H1 (cell line): Measurements from ENCODE around the gene NEU4. TPM values are rescaled to one million over a fixed set of nuclear protein-coding genes. Genes with fewer than 3 reads are reported as not detected.

ENCODE experiments used
- CTCF ChIA-PET: fragments of 300-600 bp; sonication (Branson Sonifier 250); formaldehyde crosslinking; loops from one replicate; lab custom pipeline; 2021; ENCODE audit not compliant: partially characterized antibody; lab: Charles Lee
- POLR2A ChIA-PET: fragments of 300-600 bp; sonication (Branson Sonifier 250); formaldehyde crosslinking; loops from one replicate; lab custom pipeline; 2021; ENCODE audit warnings: inconsistent platforms; ENCODE audit not compliant: partially characterized antibody; lab: Charles Lee
- DNase-seq, 2 experiments: peaks; one replicate each; pipeline versions ENCODE4 v3.0.0 to v3.0.0-alpha.2; 2010 to 2022; ENCODE audit warnings: low spot score in 2 of 2, low read depth in 1 of 2, mixed read lengths in 1 of 2
- FAIRE-seq: peaks from 2 replicates; lab custom pipeline; 2011; peaks lifted over from hg19 to GRCh38; lab: Jason Lieb, UNC
- H2AFZ ChIP-seq: 2 replicates; pipeline ENCODE4 v1.8.1; 2012; ENCODE audit warnings: low read length, inconsistent platforms
- H2AK5ac ChIP-seq: 2 replicates; pipeline ENCODE4 v1.6.1; 2013; ENCODE audit warnings: low read depth, low read length
- H2BK120ac ChIP-seq: replicated peaks from 2 replicates; pipeline ENCODE3; 2013; ENCODE audit warnings: low read depth, low read length, inconsistent platforms
- H2BK12ac ChIP-seq: 2 replicates; pipeline ENCODE4 v1.6.1; 2013; ENCODE audit warnings: low read depth, low read length
- H2BK15ac ChIP-seq: 2 replicates; pipeline ENCODE4 v1.6.1; 2013; ENCODE audit warnings: low read length
- H2BK20ac ChIP-seq: 2 replicates; pipeline ENCODE4 v1.6.1; 2013; ENCODE audit warnings: low read length
- H2BK5ac ChIP-seq: 2 replicates; pipeline ENCODE4 v1.6.1; 2013; ENCODE audit warnings: low read depth, low read length
- H3K14ac ChIP-seq: 2 replicates; pipeline ENCODE4 v1.6.1; 2013; ENCODE audit warnings: inconsistent platforms; ENCODE audit not compliant: insufficient read length
- H3K18ac ChIP-seq: 2 replicates; pipeline ENCODE4 v1.6.1; 2013; ENCODE audit warnings: low read length; ENCODE audit errors: extremely low read depth
- H3K23ac ChIP-seq: 2 replicates; pipeline ENCODE4 v1.6.1; 2013; ENCODE audit warnings: inconsistent platforms; ENCODE audit not compliant: insufficient read length
- H3K23me2 ChIP-seq: 2 replicates; pipeline ENCODE4 v1.6.1; 2013; ENCODE audit warnings: low read depth, low read length
- H3K27ac ChIP-seq: 2 replicates; pipeline ENCODE4 v1.6.1; 2011; ENCODE audit warnings: low read depth, low read length, inconsistent platforms
- H3K27me3 ChIP-seq, 4 experiments: replicated peaks in 1 of 4; 1 replicate in 1 of 4; 2 replicates in 3 of 4; pipeline versions ENCODE4 v1.6.1 to v1.8.1; 2011 to 2013; ENCODE audit warnings: low read length in 3 of 4, mild to moderate bottlenecking in 3 of 4, inconsistent platforms in 2 of 4, mixed read lengths in 2 of 4, moderate library complexity in 1 of 4; ENCODE audit not compliant: control insufficient read depth in 3 of 4, insufficient read depth in 3 of 4; ENCODE audit errors: extremely low read depth in 1 of 4
- H3K36me3 ChIP-seq, 4 experiments: 2 replicates each; pipeline versions ENCODE4 v1.6.1 to v1.8.1; 2011 to 2013; ENCODE audit warnings: mild to moderate bottlenecking in 4 of 4, low read length in 3 of 4, moderate library complexity in 2 of 4, control low read depth in 1 of 4, inconsistent platforms in 1 of 4; ENCODE audit not compliant: insufficient read depth in 4 of 4, control insufficient read depth in 2 of 4
- H3K4ac ChIP-seq: replicated peaks from 2 replicates; pipeline ENCODE3; 2013; ENCODE audit warnings: low read length, low read depth, mixed read lengths, inconsistent platforms; ENCODE audit not compliant: insufficient read length
- H3K4me1 ChIP-seq, 4 experiments: replicated peaks in 1 of 4; 1 replicate in 1 of 4; 2 replicates in 3 of 4; pipeline versions ENCODE4 v1.6.1 to v1.8.1; 2011 to 2013; ENCODE audit warnings: low read length in 3 of 4, inconsistent platforms in 2 of 4, mixed read lengths in 1 of 4; ENCODE audit not compliant: insufficient read depth in 4 of 4, control insufficient read depth in 3 of 4
- H3K4me2 ChIP-seq, 2 experiments: 2 replicates each; pipeline versions ENCODE4 v1.6.1 to v1.8.1; 2011 to 2013; ENCODE audit warnings: low read depth in 2 of 2, low read length in 2 of 2, control low read depth in 1 of 2, inconsistent platforms in 1 of 2, mild to moderate bottlenecking in 1 of 2; ENCODE audit not compliant: insufficient read depth in 1 of 2
- H3K4me3 ChIP-seq, 4 experiments: fragments of 200-600, 300-600 bp in 1 of 4; sonication (generic), shearing (Covaris generic), sonication (Bioruptor Twin) in 1 of 4; 2 replicates each; pipeline versions ENCODE4 v1.5.1 to v1.8.1; 2011 to 2016; ENCODE audit warnings: low read length in 4 of 4, low read depth in 3 of 4, control low read depth in 2 of 4, inconsistent platforms in 2 of 4, mild to moderate bottlenecking in 2 of 4, mixed read lengths in 1 of 4, moderate library complexity in 1 of 4; ENCODE audit not compliant: insufficient read depth in 2 of 4; ENCODE audit errors: extremely low read depth in 1 of 4
- H3K56ac ChIP-seq: replicated peaks from 2 replicates; pipeline ENCODE3; 2013; ENCODE audit warnings: low read depth, mild to moderate bottlenecking, mixed read lengths, low read length, inconsistent platforms; ENCODE audit not compliant: insufficient read length
- H3K79me1 ChIP-seq: 2 replicates; pipeline ENCODE4 v1.6.1; 2013; ENCODE audit warnings: low read depth, low read length, control low read depth
- H3K79me2 ChIP-seq, 2 experiments: 2 replicates each; pipeline versions ENCODE4 v1.6.1 to v1.8.1; 2012 to 2013; ENCODE audit warnings: low read length in 2 of 2, mild to moderate bottlenecking in 2 of 2, inconsistent platforms in 1 of 2; ENCODE audit not compliant: insufficient read depth in 2 of 2, control insufficient read depth in 1 of 2
- H3K9ac ChIP-seq, 4 experiments: replicated peaks in 1 of 4; 1 replicate in 1 of 4; 2 replicates in 3 of 4; pipeline versions ENCODE4 v1.6.1 to v1.8.1; 2011 to 2013; ENCODE audit warnings: low read depth in 3 of 4, low read length in 3 of 4, control low read depth in 2 of 4, mild to moderate bottlenecking in 2 of 4, moderate library complexity in 2 of 4, inconsistent platforms in 1 of 4; ENCODE audit errors: extremely low read depth in 1 of 4
- H3K9me3 ChIP-seq, 2 experiments: 2 replicates each; pipeline versions ENCODE4 v1.6.1 to v1.8.1; 2012 to 2013; ENCODE audit warnings: mild to moderate bottlenecking in 2 of 2, moderate library complexity in 2 of 2, control low read depth in 1 of 2, inconsistent platforms in 1 of 2, low read depth in 1 of 2, low read length in 1 of 2, mixed read lengths in 1 of 2; ENCODE audit not compliant: insufficient read depth in 2 of 2
- H4K20me1 ChIP-seq, 2 experiments: replicated peaks in 1 of 2; 2 replicates each; pipeline versions ENCODE3 to v1.8.1; 2011 to 2013; ENCODE audit warnings: inconsistent platforms in 2 of 2, low read length in 2 of 2, mild to moderate bottlenecking in 1 of 2; ENCODE audit not compliant: insufficient read depth in 2 of 2, control insufficient read depth in 1 of 2
- H4K5ac ChIP-seq: 2 replicates; pipeline ENCODE4 v1.6.1; 2013; ENCODE audit warnings: low read length, low read depth, mixed read lengths, inconsistent platforms; ENCODE audit not compliant: insufficient read length
- H4K8ac ChIP-seq: 2 replicates; pipeline ENCODE4 v1.8.0; 2013; ENCODE audit warnings: mild to moderate bottlenecking, moderate library complexity, low read length, inconsistent platforms; ENCODE audit not compliant: insufficient read depth; ENCODE audit errors: extremely low read depth
- H4K91ac ChIP-seq: replicated peaks from 2 replicates; pipeline ENCODE3; 2013; ENCODE audit warnings: low read length, mixed read lengths, inconsistent platforms; ENCODE audit not compliant: insufficient read length
- CBX8 ChIP-seq: fragments of 300-800, 300-1000 bp; sonication (generic); IDR thresholded peaks from 2 replicates; pipeline ENCODE4 v1.7.1; 2016; ENCODE audit warnings: low read depth, low read length, borderline replicate concordance
- CTBP2 ChIP-seq: IDR thresholded peaks from 2 replicates; pipeline ENCODE4 v1.7.0; 2011; ENCODE audit warnings: borderline replicate concordance, mild to moderate bottlenecking, moderate library complexity, mixed read lengths, low read length; ENCODE audit not compliant: insufficient read depth, insufficient read length
- HDAC2 ChIP-seq, 2 experiments: fragments of 300-600 bp in 1 of 2; sonication (generic) in 1 of 2; IDR thresholded peaks; 2 replicates each; pipeline ENCODE4 v1.6.1; 2011 to 2012; ENCODE audit warnings: low read depth in 2 of 2, low read length in 2 of 2, mild to moderate bottlenecking in 2 of 2, moderate library complexity in 2 of 2, borderline replicate concordance in 1 of 2, inconsistent platforms in 1 of 2
- SIX5 ChIP-seq: IDR thresholded peaks from 2 replicates; pipeline ENCODE4 v1.6.1; 2011; ENCODE audit warnings: mild to moderate bottlenecking, low read depth, low read length
- WGBS, 2 experiments: shearing (Covaris generic) in 1 of 2; methylation state at CpG; one replicate each; pipeline versions ENCODE4 v1.1.6 to v1.1.7; 2013 to 2015; ENCODE audit warnings: low lambda C conversion rate in 2 of 2, mixed read lengths in 2 of 2, inconsistent platforms in 1 of 2, low coverage in 1 of 2, missing lambda C conversion rate in 1 of 2; ENCODE audit not compliant: insufficient replicate concordance in 2 of 2, insufficient coverage in 1 of 2, insufficient read length in 1 of 2; ENCODE audit errors: extremely low coverage in 1 of 2, missing lambda C conversion rate in 1 of 2; 5-methylcytosine and 5-hydroxymethylcytosine counted together
- polyA plus RNA-seq, 7 experiments: library from polyadenylated mRNA; depleted of rRNA in 3 of 7; stranded (reverse) in 5 of 7; unstranded in 2 of 7; fragments of >200 nt in 5 of 7; fragments of 200-250 nt in 2 of 7; gene quantifications; 1 replicate in 5 of 7; 2 replicates in 1 of 7; 4 replicates in 1 of 7; pipeline versions ENCODE4 v1.2.1 to v1.2.3, GENCODE V29; 2011 to 2013; ENCODE audit warnings: missing spikeins in 2 of 7, mixed read lengths in 2 of 7
- total RNA-seq: library from RNA; stranded (reverse); fragmentation: NEBNext Ultra II Directional; extraction: Animal tissue kit (Norgen Biotek cat#: 25700); gene quantifications from 2 replicates; pipeline ENCODE4 v1.2.1, GENCODE V29; 2021
- TF ChIP-seq, protein P1 (sequence below), 3 experiments: IDR thresholded peaks; 1 replicate in 2 of 3; 2 replicates in 1 of 3; pipeline versions ENCODE4 v1.5.1 to v1.6.1; 2011; ENCODE audit warnings: low read length in 3 of 3, mild to moderate bottlenecking in 3 of 3, inconsistent platforms in 2 of 3, low read depth in 1 of 3, moderate library complexity in 1 of 3; ENCODE audit not compliant: insufficient read depth in 1 of 3; ENCODE audit errors: control extremely low read depth in 1 of 3

The NEU4 gene
- total and polyA plus RNA-seq, 2 of the 8 experiments (the other 6 are each of a cell fraction or from before 2014, with no cell fraction given): 0.32 to 0.50 TPM

- Histone ChIP-seq H3K36me3 (no peaks in the 10 kb centered on the region), H3K4me1 (no peaks in the 10 kb centered on the region), H3K56ac (no peak overlapping the region), H3K27me3 (no peaks in the 10 kb centered on the region), H3K4me3 (no peak overlapping the region), H2AK5ac (no peak overlapping the region), H4K91ac (no peak overlapping the region), H2BK12ac (no peak overlapping the region), H4K8ac (peak overlapping the region; percentile 25; the same call in 1 of the 2 replicates), H3K27ac (no peak overlapping the region), H3K9ac (no peak overlapping the region), H3K4ac (no peak overlapping the region), H3K23ac (no peak overlapping the region), H3K18ac (no peak overlapping the region), H2AFZ (no peak overlapping the region), H2BK15ac (no peak overlapping the region), H2BK5ac (no peak overlapping the region), H4K20me1 (no peaks in the 10 kb centered on the region), H3K79me2 (no peaks in the 10 kb centered on the region), H3K4me2 (no peak overlapping the region), H2BK20ac (no peak overlapping the region), H3K23me2 (peaks cover 2% of the 10 kb centered on the region; the same call in 1 of the 2 replicates), H4K5ac (no peak overlapping the region), H3K79me1 (no peaks in the 10 kb centered on the region), H3K9me3 (peaks cover 10 to 13% of the 10 kb centered on the region in 2 experiments), H3K14ac (no peak overlapping the region), H2BK120ac (no peak overlapping the region)
- TF ChIP-seq CBX8 (no peak), SIX5 (no peak), CTBP2 (no peak), HDAC2 (IDR thresholded peaks at IDR 0.05; ENCODE audit: borderline replicate concordance in 1 of 2, low read depth in 2 of 2, low read length in 2 of 2) (no peak)
- TF ChIP-seq, protein P1, sequence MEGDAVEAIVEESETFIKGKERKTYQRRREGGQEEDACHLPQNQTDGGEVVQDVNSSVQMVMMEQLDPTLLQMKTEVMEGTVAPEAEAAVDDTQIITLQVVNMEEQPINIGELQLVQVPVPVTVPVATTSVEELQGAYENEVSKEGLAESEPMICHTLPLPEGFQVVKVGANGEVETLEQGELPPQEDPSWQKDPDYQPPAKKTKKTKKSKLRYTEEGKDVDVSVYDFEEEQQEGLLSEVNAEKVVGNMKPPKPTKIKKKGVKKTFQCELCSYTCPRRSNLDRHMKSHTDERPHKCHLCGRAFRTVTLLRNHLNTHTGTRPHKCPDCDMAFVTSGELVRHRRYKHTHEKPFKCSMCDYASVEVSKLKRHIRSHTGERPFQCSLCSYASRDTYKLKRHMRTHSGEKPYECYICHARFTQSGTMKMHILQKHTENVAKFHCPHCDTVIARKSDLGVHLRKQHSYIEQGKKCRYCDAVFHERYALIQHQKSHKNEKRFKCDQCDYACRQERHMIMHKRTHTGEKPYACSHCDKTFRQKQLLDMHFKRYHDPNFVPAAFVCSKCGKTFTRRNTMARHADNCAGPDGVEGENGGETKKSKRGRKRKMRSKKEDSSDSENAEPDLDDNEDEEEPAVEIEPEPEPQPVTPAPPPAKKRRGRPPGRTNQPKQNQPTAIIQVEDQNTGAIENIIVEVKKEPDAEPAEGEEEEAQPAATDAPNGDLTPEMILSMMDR (IDR thresholded peaks at IDR 0.05; ENCODE audit: control extremely low read depth in 1 of 3, insufficient read depth in 1 of 3, low read depth in 1 of 3, low read length in 3 of 3): no peak
- 87% methylated on average over 9 of the region's 10 CpGs; no CpG with 5 or more reads in 1 of the 2 experiments for WGBS, 2 experiments
- ChIA-PET CTCF (no interaction called here), POLR2A (interaction anchor here (0.8 to 1.5 kb wide), 3 partner anchors 10 to 93 kb away, joined by 3 to 4 read pairs (median 3); partner anchors contain the start of gene ING5)
- DNase-seq (no peak), FAIRE-seq (no peak)
These were observed 14.7 kb upstream of the NEU4 start for GRCh38 chr2:241794250-241794823.
